ENCODE results near the gene CTTN. TPM values are rescaled to one million over a fixed set of nuclear protein-coding genes. Genes with fewer than 3 reads are reported as not detected.

The CTTN gene
- total and polyA plus RNA-seq, 7 experiments from 2014 or later, result 0.07 to 2.6 (median 1.8) TPM; not detected in 1

- ChIA-PET POLR2A (interaction anchor here (0.6 kb wide), 1 partner anchor 17 kb away, joined by 3 read pairs; no protein-coding TSS in a partner anchor), CTCF (no interaction called here)
- H3K9me3 ChIP-seq (ENCODE audit: control insufficient read depth in 2 of 3, low read length in 3 of 3), result no peaks in the 10 kb centered on the region
- Mint-ChIP-seq H3K27me3 (peaks cover 0 to 4% (median 0%) of the 10 kb centered on the region in 5 donors), H3K36me3 (peaks cover 0 to 42% (median 23%) of the 10 kb centered on the region in 5 donors), H3K4me1 (peaks cover 16 to 27% (median 21%) of the 10 kb centered on the region in 7 donors), H3K4me3 (peak overlapping the region; percentile 63 to 87 (median 74)), H3K27ac (peak overlapping the region; percentile 1 to 79 (median 31)), H3K9me3 (peaks cover 0 to 2% (median 0%) of the 10 kb centered on the region in 11 donors)
- H3K36me3 ChIP-seq (ENCODE audit: control insufficient read depth in 2 of 3, insufficient read depth in 3 of 3, low read length in 3 of 3), result peaks cover 0 to 26% (median 4%) of the 10 kb centered on the region in 3 experiments
- DNase-seq, result peak in 6 of 9 donors; percentile 9 to 78 (median 22)
- peak overlapping the region; percentile 21 for H3K4me3 ChIP-seq (ENCODE audit: low read length)
- H3K27ac ChIP-seq (ENCODE audit: low read depth, low read length), result no peak overlapping the region
- peak; percentile 76 for ATAC-seq
- no peaks in the 10 kb centered on the region for H3K27me3 ChIP-seq (ENCODE audit: control insufficient read depth in 2 of 2, insufficient read depth in 2 of 2, low read length in 2 of 2)
- intact Hi-C loops (cut with micrococcal nuclease), result no loop called here
- peaks cover 7 to 25% of the 10 kb centered on the region in 2 donors for H3K4me1 ChIP-seq (ENCODE audit: control insufficient read depth in 2 of 2, insufficient read depth in 2 of 2, low read length in 2 of 2)
Measured at GRCh38 chr11:70364745-70365543, 33.4 kb upstream of the CTTN start.

- H3K4me3 Mint-ChIP-seq, result peak overlapping the region; percentile 63 to 87 (median 74)
- Histone ChIP-seq H3K4me3 (ENCODE audit: low read length) (no peak overlapping the region), H3K36me3 (ENCODE audit: control insufficient read depth in 2 of 3, insufficient read depth in 3 of 3, low read length in 3 of 3) (peaks cover 0 to 23% (median 4%) of the 10 kb centered on the region in 3 experiments), H3K27me3 (ENCODE audit: control insufficient read depth in 2 of 2, insufficient read depth in 2 of 2, low read length in 2 of 2) (no peaks in the 10 kb centered on the region), H3K27ac (ENCODE audit: low read depth, low read length) (no peak overlapping the region), H3K9me3 (ENCODE audit: control insufficient read depth in 2 of 3, low read length in 3 of 3) (no peaks in the 10 kb centered on the region), H3K4me1 (ENCODE audit: control insufficient read depth in 2 of 2, insufficient read depth in 2 of 2, low read length in 2 of 2) (peaks cover 7 to 25% of the 10 kb centered on the region in 2 donors)
- peaks cover 0 to 2% (median 0%) of the 10 kb centered on the region in 11 donors for H3K9me3 Mint-ChIP-seq
- peaks cover 0 to 43% (median 23%) of the 10 kb centered on the region in 5 donors for H3K36me3 Mint-ChIP-seq
- peaks cover 0 to 4% (median 0%) of the 10 kb centered on the region in 5 donors for H3K27me3 Mint-ChIP-seq
- CTCF ChIA-PET, result no interaction called here
- intact Hi-C loops (cut with micrococcal nuclease), result no loop called here
- H3K4me1 Mint-ChIP-seq, result peaks cover 16 to 27% (median 21%) of the 10 kb centered on the region in 7 donors
- DNase-seq (no peak), ATAC-seq (no peak)
- H3K27ac Mint-ChIP-seq, result peak overlapping the region in 6 of 9 donors; percentile 6 to 79 (median 57)
- POLR2A ChIA-PET, result interaction anchor here (0.6 to 0.7 kb wide), 2 partner anchors 18 to 1978 kb away, joined by 3 read pairs; no protein-coding TSS in a partner anchor
Measured at GRCh38 chr11:70365544-70365927, 32.8 kb upstream of the CTTN start.

- Mint-ChIP-seq H3K4me3 (no peak overlapping the region), H3K36me3 (peaks cover 0 to 44% (median 28%) of the 10 kb centered on the region in 5 donors)
Measured at GRCh38 chr11:70367071-70367470, 31.3 kb upstream of the CTTN start.

GRCh38 chr11:70368961-70369360 lies 29.4 kb upstream of the CTTN start:
- POLR2A ChIA-PET, result no interaction called here
- Mint-ChIP-seq H3K27ac (no peak overlapping the region), H3K27me3 (peaks cover 0 to 4% (median 0%) of the 10 kb centered on the region in 5 donors), H3K36me3 (peaks cover under 1 to 39% (median 32%) of the 10 kb centered on the region in 5 donors), H3K9me3 (peaks cover 0 to 4% (median 0%) of the 10 kb centered on the region in 11 donors), H3K4me1 (peaks cover 19 to 32% (median 26%) of the 10 kb centered on the region in 7 donors), H3K4me3 (no peak overlapping the region)
- intact Hi-C loops (cut with micrococcal nuclease), result no loop called here
- CTCF ChIA-PET, result interaction anchor here (0.7 to 0.8 kb wide), 2 partner anchors 1312 to 1516 kb away, joined by 4 to 6 read pairs; no protein-coding TSS in a partner anchor
- H3K36me3 ChIP-seq (ENCODE audit: control insufficient read depth in 2 of 3, insufficient read depth in 3 of 3, low read length in 3 of 3), result peaks cover 7 to 26% (median 11%) of the 10 kb centered on the region in 3 experiments
- DNase-seq, result no peak
- no peaks in the 10 kb centered on the region for H3K9me3 ChIP-seq (ENCODE audit: control insufficient read depth in 2 of 3, low read length in 3 of 3)
- H3K27me3 ChIP-seq (ENCODE audit: control insufficient read depth in 2 of 2, insufficient read depth in 2 of 2, low read length in 2 of 2), result no peaks in the 10 kb centered on the region
- no peak for ATAC-seq
- H3K27ac ChIP-seq (ENCODE audit: low read depth, low read length), result no peak overlapping the region
- no peak overlapping the region for H3K4me3 ChIP-seq (ENCODE audit: low read length)
- H3K4me1 ChIP-seq (ENCODE audit: control insufficient read depth in 2 of 2, insufficient read depth in 2 of 2, low read length in 2 of 2), result peaks cover 7 to 23% of the 10 kb centered on the region in 2 donors

More at GRCh38 chr11:70367071-70367470, 31.3 kb upstream of the CTTN start:
- no peak overlapping the region for H3K27ac Mint-ChIP-seq
- CTCF ChIA-PET, result no interaction called here
- POLR2A ChIA-PET, result no interaction called here
- intact Hi-C loops (cut with micrococcal nuclease), result no loop called here
- peaks cover 0 to 4% (median 0%) of the 10 kb centered on the region in 5 donors for H3K27me3 Mint-ChIP-seq
- H3K27me3 ChIP-seq (ENCODE audit: control insufficient read depth in 2 of 2, insufficient read depth in 2 of 2, low read length in 2 of 2), result no peaks in the 10 kb centered on the region
- H3K4me1 Mint-ChIP-seq, result peaks cover 19 to 33% (median 26%) of the 10 kb centered on the region in 7 donors
- H3K9me3 ChIP-seq (ENCODE audit: control insufficient read depth in 2 of 3, low read length in 3 of 3), result no peaks in the 10 kb centered on the region
- ATAC-seq, result no peak
- H3K4me1 ChIP-seq (ENCODE audit: control insufficient read depth in 2 of 2, insufficient read depth in 2 of 2, low read length in 2 of 2), result peaks cover 7 to 25% of the 10 kb centered on the region in 2 donors
- peaks cover 0 to 17% (median 2%) of the 10 kb centered on the region in 3 experiments for H3K36me3 ChIP-seq (ENCODE audit: control insufficient read depth in 2 of 3, insufficient read depth in 3 of 3, low read length in 3 of 3)
- H3K27ac ChIP-seq (ENCODE audit: low read depth, low read length), result no peak overlapping the region
- H3K4me3 ChIP-seq (ENCODE audit: low read length), result no peak overlapping the region
- peaks cover 0 to 4% (median 0%) of the 10 kb centered on the region in 11 donors for H3K9me3 Mint-ChIP-seq
- DNase-seq, result no peak

- Mint-ChIP-seq H3K4me1 (peaks cover 3 to 11% (median 7%) of the 10 kb centered on the region in 7 donors), H3K27me3 (no peaks in the 10 kb centered on the region), H3K4me3 (no peak overlapping the region), H3K27ac (no peak overlapping the region), H3K9me3 (peaks cover 0 to 4% (median 0%) of the 10 kb centered on the region in 11 donors), H3K36me3 (peaks cover 3 to 31% (median 25%) of the 10 kb centered on the region in 5 donors)
- intact Hi-C loops (cut with micrococcal nuclease), result no loop called here
- POLR2A ChIA-PET, result no interaction called here
- Histone ChIP-seq H3K36me3 (ENCODE audit: control insufficient read depth in 2 of 3, insufficient read depth in 3 of 3, low read length in 3 of 3) (peaks cover 7 to 48% (median 12%) of the 10 kb centered on the region in 3 experiments), H3K9me3 (ENCODE audit: control insufficient read depth in 2 of 3, low read length in 3 of 3) (no peaks in the 10 kb centered on the region), H3K27ac (ENCODE audit: low read depth, low read length) (no peak overlapping the region), H3K27me3 (ENCODE audit: control insufficient read depth in 2 of 2, insufficient read depth in 2 of 2, low read length in 2 of 2) (no peaks in the 10 kb centered on the region), H3K4me1 (ENCODE audit: control insufficient read depth in 2 of 2, insufficient read depth in 2 of 2, low read length in 2 of 2) (peaks cover 0 to under 1% of the 10 kb centered on the region in 2 donors), H3K4me3 (ENCODE audit: low read length) (no peak overlapping the region)
- no peak for DNase-seq
- CTCF ChIA-PET, result no interaction called here
- no peak for ATAC-seq
Measured at GRCh38 chr11:70371241-70371640, 27.1 kb upstream of the CTTN start.

DNA sequence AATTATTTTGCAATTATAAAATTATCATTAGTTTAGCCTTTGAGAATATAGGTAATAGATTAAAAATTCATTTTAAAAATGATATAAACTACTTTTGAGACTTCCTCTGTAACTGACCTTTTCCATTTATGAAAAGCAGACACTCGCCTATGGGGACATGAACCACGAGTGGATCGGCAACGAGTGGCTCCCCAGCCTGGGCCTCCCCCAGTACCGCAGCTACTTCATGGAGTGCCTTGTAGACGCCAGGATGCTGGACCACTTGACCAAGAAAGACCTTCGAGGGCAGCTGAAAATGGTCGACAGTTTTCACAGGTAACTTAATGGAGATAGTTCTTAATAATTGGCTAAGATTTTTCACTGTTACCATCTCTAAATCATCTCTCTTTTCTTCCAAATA lies 26.3 kb upstream of the CTTN start:
- Mint-ChIP-seq H3K36me3 (peaks cover 3 to 34% (median 24%) of the 10 kb centered on the region in 5 donors), H3K4me1 (peaks cover 3 to 7% (median 6%) of the 10 kb centered on the region in 7 donors), H3K27me3 (no peaks in the 10 kb centered on the region), H3K4me3 (no peak overlapping the region), H3K9me3 (peaks cover 0 to 4% (median 0%) of the 10 kb centered on the region in 11 donors), H3K27ac (no peak overlapping the region)
- ATAC-seq (no peak), DNase-seq (no peak)
- ChIA-PET POLR2A (no interaction called here), CTCF (no interaction called here)
- Histone ChIP-seq H3K4me1 (ENCODE audit: control insufficient read depth in 2 of 2, insufficient read depth in 2 of 2, low read length in 2 of 2) (no peaks in the 10 kb centered on the region), H3K27ac (ENCODE audit: low read depth, low read length) (no peak overlapping the region), H3K9me3 (ENCODE audit: control insufficient read depth in 2 of 3, low read length in 3 of 3) (no peaks in the 10 kb centered on the region), H3K27me3 (ENCODE audit: control insufficient read depth in 2 of 2, insufficient read depth in 2 of 2, low read length in 2 of 2) (no peaks in the 10 kb centered on the region), H3K4me3 (ENCODE audit: low read length) (no peak overlapping the region), H3K36me3 (ENCODE audit: control insufficient read depth in 2 of 3, insufficient read depth in 3 of 3, low read length in 3 of 3) (peaks cover 7 to 55% (median 20%) of the 10 kb centered on the region in 3 experiments)
- intact Hi-C loops (cut with micrococcal nuclease), result no loop called here

Data from naive thymus-derived CD4-positive, alpha-beta T cell (primary cell).